H1 (cell line): ENCODE results near the gene SMCHD1. TPM values are rescaled to one million over a fixed set of nuclear protein-coding genes. Genes with fewer than 3 reads are reported as not detected.

Experiments used
- TBP ChIP-seq: IDR thresholded peaks from 2 replicates; pipeline ENCODE4 v1.6.1; 2011; ENCODE audit warnings: low read depth, low read length, improper control_type of control experiment
- polyA plus RNA-seq, 7 experiments: library from polyadenylated mRNA; depleted of rRNA in 3 of 7; stranded (reverse) in 5 of 7; unstranded in 2 of 7; fragments of >200 nt in 5 of 7; fragments of 200-250 nt in 2 of 7; gene quantifications; 1 replicate in 5 of 7; 2 replicates in 1 of 7; 4 replicates in 1 of 7; pipeline versions ENCODE4 v1.2.1 to v1.2.3, GENCODE V29; 2011 to 2013; ENCODE audit warnings: missing spikeins in 2 of 7, mixed read lengths in 2 of 7
- total RNA-seq: library from RNA; stranded (reverse); fragmentation: NEBNext Ultra II Directional; extraction: Animal tissue kit (Norgen Biotek cat#: 25700); gene quantifications from 2 replicates; pipeline ENCODE4 v1.2.1, GENCODE V29; 2021

The SMCHD1 gene
- total and polyA plus RNA-seq, 2 of the 8 experiments (the other 6 are each of a cell fraction or from before 2014, with no cell fraction given): 9.3 to 32.0 TPM

DNA sequence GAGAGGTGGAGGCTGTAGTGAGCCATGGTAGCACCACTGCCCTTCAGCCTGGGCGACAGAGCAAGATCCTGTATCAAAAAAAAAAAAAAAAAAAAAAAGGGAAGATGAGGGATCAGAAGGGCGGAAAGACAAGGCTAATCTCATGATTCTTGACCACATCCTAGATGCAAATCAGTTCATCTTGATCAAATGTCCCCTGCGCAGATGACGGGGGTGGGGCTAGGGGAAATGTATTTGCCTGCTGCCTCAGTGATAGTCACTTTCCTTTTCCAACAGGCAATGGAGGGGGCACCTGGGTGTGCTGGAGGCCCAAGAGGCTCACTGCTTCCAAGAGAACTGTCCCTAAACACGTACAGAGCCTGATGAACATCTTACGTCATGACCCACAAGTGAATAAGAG lies 187.6 kb downstream of the SMCHD1 start (continued):
- TF ChIP-seq TBP: no peak
- TF ChIP-seq, all 59 proteins: peak for 0
